ENCODE measurements around the gene DAAM1.

GRCh38 chr14:59343585-59343984 lies 155.1 kb downstream of the DAAM1 start:
- no peak for TF ChIP-seq RAD21 (IDR thresholded peaks at IDR 0.05; ENCODE audit: low read length)
- no peak for TF ChIP-seq CTCF (IDR thresholded peaks at IDR 0.05)
- TF ChIP-seq JUND (IDR thresholded peaks at IDR 0.05): no peak
- TF ChIP-seq USF2 (IDR thresholded peaks at IDR 0.05; ENCODE audit: borderline replicate concordance, low read depth, low read length): no peak
- TF ChIP-seq SMC3 (IDR thresholded peaks at IDR 0.05; ENCODE audit: low read depth, low read length): no peak
- no peak for TF ChIP-seq GATA2 (CRISPR knock-in tag; IDR thresholded peaks at IDR 0.05)
- no peak for TF ChIP-seq TAF1 (IDR thresholded peaks at IDR 0.05; ENCODE audit: borderline replicate concordance, low read depth, low read length)
- TF ChIP-seq MAX (IDR thresholded peaks at IDR 0.05; ENCODE audit: low read depth): no peak
- TF ChIP-seq EP300 (IDR thresholded peaks at IDR 0.05; ENCODE audit: borderline replicate concordance in 1 of 2, low read depth in 1 of 2, low read length in 1 of 2): no peak
- no peak for TF ChIP-seq YY1 (IDR thresholded peaks at IDR 0.05; ENCODE audit: low read depth)
- TF ChIP-seq EZH2phosphoT487 (IDR thresholded peaks at IDR 0.05; ENCODE audit: borderline replicate concordance, low read depth): no peak
- TF ChIP-seq POLR2AphosphoS5 (IDR thresholded peaks at IDR 0.05; ENCODE audit: low read depth, low read length): no peak
- no peak for TF ChIP-seq IRF3 (IDR thresholded peaks at IDR 0.05; ENCODE audit: low read depth, low read length)
